Measurements from ENCODE around the gene PAQR6.

PAQR6 gene

GRCh38 chr1:156247460-156248322 is at the start of gene PAQR6:
TSS of gene PAQR6 (minus strand) at chr1:156248056. CDS start at chr1:156246731, 1,325 bp downstream.
- DNase-seq = no peak

GRCh38 chr1:156295391-156295947 is 47.6 kb upstream of the PAQR6 start, which contains the start of gene GLMP:
TSS of gene GLMP (minus strand) at chr1:156295679. CDS start at chr1:156295645, 34 bp downstream.
- DNase-seq = no peak

- DNase-seq = no peak
These were observed 46.0 kb upstream of the PAQR6 start for GRCh38 chr1:156293895-156294294.

- DNase-seq = no peak
These were observed 45.2 kb upstream of the PAQR6 start for GRCh38 chr1:156293098-156293434.

GRCh38 chr1:156291226-156292061 is 43.6 kb upstream of the PAQR6 start:
- DNase-seq = peak; percentile 41

- DNase-seq = no peak
These were observed 42.0 kb upstream of the PAQR6 start for GRCh38 chr1:156289857-156290256.

- DNase-seq = no peak
These were observed 38.2 kb upstream of the PAQR6 start for GRCh38 chr1:156286061-156286460.

GRCh38 chr1:156285437-156285836 is 37.6 kb upstream of the PAQR6 start:
- no peak for DNase-seq

- DNase-seq = no peak
These were observed 36.9 kb upstream of the PAQR6 start for GRCh38 chr1:156284757-156285156.

GRCh38 chr1:156284112-156284511 is 36.3 kb upstream of the PAQR6 start, which contains the start of gene TMEM79:
TSS of gene TMEM79 (plus strand) at chr1:156284325. CDS start at chr1:156285227, 902 bp downstream.
- no peak for DNase-seq

- no peak for DNase-seq
These were observed 35.7 kb upstream of the PAQR6 start for GRCh38 chr1:156283521-156283920.

- DNase-seq = peak; percentile 90
These were observed 34.8 kb upstream of the PAQR6 start, which contains the start of gene SMG5 for GRCh38 chr1:156282479-156283222. TSS of gene SMG5 (minus strand) at chr1:156282825. CDS start at chr1:156282680, 145 bp downstream.

- DNase-seq = no peak
These were observed 34.0 kb upstream of the PAQR6 start for GRCh38 chr1:156281693-156282478.

- DNase-seq = no peak
These were observed 33.4 kb upstream of the PAQR6 start for GRCh38 chr1:156281281-156281680.

GRCh38 chr1:156279837-156280236 is 32.0 kb upstream of the PAQR6 start:
- DNase-seq = no peak

- no peak for DNase-seq
These were observed 29.1 kb upstream of the PAQR6 start for GRCh38 chr1:156276966-156277381.

- DNase-seq = no peak
These were observed 28.7 kb upstream of the PAQR6 start for GRCh38 chr1:156276532-156276931.

GRCh38 chr1:156270314-156270713 is 22.5 kb upstream of the PAQR6 start:
- no peak for DNase-seq

GRCh38 chr1:156268336-156268735 is 20.5 kb upstream of the PAQR6 start:
- no peak for DNase-seq

- DNase-seq = no peak
These were observed 18.2 kb upstream of the PAQR6 start for GRCh38 chr1:156266051-156266450.

GRCh38 chr1:156263288-156263655 is 15.4 kb upstream of the PAQR6 start:
- DNase-seq = no peak
